Neuron (in vitro differentiated cells): ENCODE measurements around the gene ST7.

Experiments used
- H2AFZ ChIP-seq: one replicate; pipeline ENCODE4 v1.6.1; 2013; ENCODE audit warnings: low read depth, mild to moderate bottlenecking, inconsistent platforms, low read length, moderate library complexity
- H3K27me3 ChIP-seq: one replicate; pipeline ENCODE4 v1.6.1; 2013; ENCODE audit warnings: low read length; ENCODE audit not compliant: insufficient read depth
- H3K36me3 ChIP-seq: one replicate; pipeline ENCODE4 v1.6.1; 2013; ENCODE audit warnings: low read length; ENCODE audit not compliant: insufficient read depth
- H3K4me1 ChIP-seq: one replicate; pipeline ENCODE4 v1.6.1; 2013; ENCODE audit warnings: low read length; ENCODE audit not compliant: insufficient read depth
- H3K4me3 ChIP-seq: 2 replicates; pipeline ENCODE4 v1.5.1; 2013; ENCODE audit warnings: mild to moderate bottlenecking, low read length, moderate library complexity
- H3K9me3 ChIP-seq: one replicate; pipeline ENCODE4 v1.6.1; 2013; ENCODE audit warnings: low read length

ST7 gene

GRCh38 chr7:117190746-117191435 is 237.6 kb downstream of the ST7 start:
- H2AFZ ChIP-seq, result no peak overlapping the region
- H3K4me3 ChIP-seq, result no peak overlapping the region
- H3K36me3 ChIP-seq, result peaks cover 29% of the 10 kb centered on the region
- no peaks in the 10 kb centered on the region for H3K4me1 ChIP-seq
- H3K9me3 ChIP-seq, result no peaks in the 10 kb centered on the region
- H3K27me3 ChIP-seq, result no peaks in the 10 kb centered on the region

- Histone ChIP-seq H2AFZ (no peak overlapping the region), H3K36me3 (peaks cover 29% of the 10 kb centered on the region), H3K4me1 (no peaks in the 10 kb centered on the region), H3K27me3 (no peaks in the 10 kb centered on the region), H3K9me3 (no peaks in the 10 kb centered on the region), H3K4me3 (no peak overlapping the region)
Observed at GRCh38 chr7:117192108-117192507, 238.8 kb downstream of the ST7 start.

GRCh38 chr7:117193564-117193963 is 240.3 kb downstream of the ST7 start:
- Histone ChIP-seq H3K4me1 (no peaks in the 10 kb centered on the region), H3K27me3 (no peaks in the 10 kb centered on the region), H3K4me3 (no peak overlapping the region), H3K9me3 (no peaks in the 10 kb centered on the region), H3K36me3 (peaks cover 34% of the 10 kb centered on the region), H2AFZ (no peak overlapping the region)

- Histone ChIP-seq H2AFZ (no peak overlapping the region), H3K27me3 (no peaks in the 10 kb centered on the region), H3K4me1 (no peaks in the 10 kb centered on the region), H3K9me3 (no peaks in the 10 kb centered on the region), H3K4me3 (no peak overlapping the region), H3K36me3 (peaks cover 36% of the 10 kb centered on the region)
Observed at GRCh38 chr7:117194445-117194844, 241.1 kb downstream of the ST7 start.

- H3K36me3 ChIP-seq, result peaks cover 26% of the 10 kb centered on the region
- H3K4me3 ChIP-seq, result no peak overlapping the region
- H3K9me3 ChIP-seq, result no peaks in the 10 kb centered on the region
- H3K27me3 ChIP-seq, result no peaks in the 10 kb centered on the region
- H3K4me1 ChIP-seq, result no peaks in the 10 kb centered on the region
- H2AFZ ChIP-seq, result no peak overlapping the region
Observed at GRCh38 chr7:117195361-117196029, 242.2 kb downstream of the ST7 start.

GRCh38 chr7:117200132-117200531 is 246.8 kb downstream of the ST7 start:
- H3K4me3 ChIP-seq, result no peak overlapping the region
- H3K9me3 ChIP-seq, result no peaks in the 10 kb centered on the region
- no peaks in the 10 kb centered on the region for H3K27me3 ChIP-seq
- peaks cover 20% of the 10 kb centered on the region for H3K36me3 ChIP-seq
- no peaks in the 10 kb centered on the region for H3K4me1 ChIP-seq
- no peak overlapping the region for H2AFZ ChIP-seq

GRCh38 chr7:117200786-117201458 is 247.6 kb downstream of the ST7 start:
- Histone ChIP-seq H2AFZ (no peak overlapping the region), H3K27me3 (no peaks in the 10 kb centered on the region), H3K36me3 (peaks cover 23% of the 10 kb centered on the region), H3K9me3 (no peaks in the 10 kb centered on the region), H3K4me1 (no peaks in the 10 kb centered on the region), H3K4me3 (no peak overlapping the region)

- no peak overlapping the region for H2AFZ ChIP-seq
- H3K9me3 ChIP-seq, result no peaks in the 10 kb centered on the region
- H3K27me3 ChIP-seq, result no peaks in the 10 kb centered on the region
- H3K4me3 ChIP-seq, result no peak overlapping the region
- H3K4me1 ChIP-seq, result no peaks in the 10 kb centered on the region
- peaks cover 23% of the 10 kb centered on the region for H3K36me3 ChIP-seq
Observed at GRCh38 chr7:117202511-117202910, 249.2 kb downstream of the ST7 start.

GRCh38 chr7:117203205-117203604 is 249.9 kb downstream of the ST7 start:
- Histone ChIP-seq H3K9me3 (no peaks in the 10 kb centered on the region), H2AFZ (no peak overlapping the region), H3K4me1 (no peaks in the 10 kb centered on the region), H3K4me3 (no peak overlapping the region), H3K36me3 (peaks cover 21% of the 10 kb centered on the region), H3K27me3 (no peaks in the 10 kb centered on the region)

- Histone ChIP-seq H3K4me1 (no peaks in the 10 kb centered on the region), H3K27me3 (no peaks in the 10 kb centered on the region), H3K36me3 (peaks cover 31% of the 10 kb centered on the region), H3K9me3 (peaks cover 2% of the 10 kb centered on the region), H3K4me3 (no peak overlapping the region), H2AFZ (no peak overlapping the region)
Observed at GRCh38 chr7:117205873-117206272, 252.6 kb downstream of the ST7 start.

- Histone ChIP-seq H2AFZ (no peak overlapping the region), H3K27me3 (no peaks in the 10 kb centered on the region), H3K4me1 (no peaks in the 10 kb centered on the region), H3K9me3 (peaks cover 2% of the 10 kb centered on the region), H3K36me3 (peaks cover 22% of the 10 kb centered on the region), H3K4me3 (no peak overlapping the region)
Observed at GRCh38 chr7:117208257-117208656, 255.0 kb downstream of the ST7 start.

- H3K4me3 ChIP-seq, result no peak overlapping the region
- H3K36me3 ChIP-seq, result peaks cover 24% of the 10 kb centered on the region
Observed at GRCh38 chr7:117210397-117210796, 257.1 kb downstream of the ST7 start.

GRCh38 chr7:117210908-117211307 is 257.6 kb downstream of the ST7 start:
- no peaks in the 10 kb centered on the region for H3K27me3 ChIP-seq
- peaks cover 22% of the 10 kb centered on the region for H3K36me3 ChIP-seq
- H3K4me3 ChIP-seq, result no peak overlapping the region
- H3K4me1 ChIP-seq, result no peaks in the 10 kb centered on the region
- H2AFZ ChIP-seq, result no peak overlapping the region
- H3K9me3 ChIP-seq, result peaks cover 4% of the 10 kb centered on the region

More at GRCh38 chr7:117210397-117210796, 257.1 kb downstream of the ST7 start:
- H3K9me3 ChIP-seq, result peaks cover 2% of the 10 kb centered on the region
- H3K27me3 ChIP-seq, result no peaks in the 10 kb centered on the region
- H2AFZ ChIP-seq, result no peak overlapping the region
- no peaks in the 10 kb centered on the region for H3K4me1 ChIP-seq
